Umbilical cord (tissue), 2 donors: ENCODE measurements around the gene KIF9. TPM values are rescaled to one million over a fixed set of nuclear protein-coding genes. Genes with fewer than 3 reads are reported as not detected.
"Not testable (repeated sequence)": the region's sequence is repeated elsewhere in the genome, so short reads cannot be mapped to it uniquely, and the experiment has no call there.

Source experiments
- DNase-seq: peaks from one replicate; pipeline ENCODE4 v3.0.0-alpha.2; 2015; ENCODE audit warnings: low spot score
- total RNA-seq: library from RNA; depleted of rRNA; stranded (reverse); fragments of >200 nt; gene quantifications from one replicate; pipeline ENCODE4 v1.2.3, GENCODE V29; 2014; ENCODE audit warnings: low replicate concordance; ENCODE audit not compliant: insufficient read depth

The KIF9 gene
- total RNA-seq = not detected

GRCh38 chr3:47282424-47283192 lies at the start of gene KIF9, which contains the start of gene KLHL18:
KIF9 (minus strand) TSS chr3:47282799; CDS start chr3:47277374, 5,425 bp downstream.
KLHL18 (plus strand) TSS chr3:47282944; CDS start chr3:47282966, 22 bp downstream.
- peak; percentile 97 for DNase-seq

- peak; percentile 83 for DNase-seq
Measured at GRCh38 chr3:47324278-47324865, 41.8 kb upstream of the KIF9 start.

GRCh38 chr3:47323431-47324277 lies 41.1 kb upstream of the KIF9 start:
- peak; percentile 21 for DNase-seq

GRCh38 chr3:47319956-47320355 lies 37.4 kb upstream of the KIF9 start:
- DNase-seq = no peak

- no peak for DNase-seq
Measured at GRCh38 chr3:47318916-47319315, 36.3 kb upstream of the KIF9 start.

- DNase-seq = not testable (repeated sequence)
Measured at GRCh38 chr3:47316151-47316550, 33.6 kb upstream of the KIF9 start.

- peak; percentile 24 for DNase-seq
Measured at GRCh38 chr3:47315069-47315647, 32.6 kb upstream of the KIF9 start.

GRCh38 chr3:47314056-47314764 lies 31.6 kb upstream of the KIF9 start:
- no peak for DNase-seq

- no peak for DNase-seq
Measured at GRCh38 chr3:47313341-47314055, 30.9 kb upstream of the KIF9 start.

- no peak for DNase-seq
Measured at GRCh38 chr3:47310391-47310790, 27.8 kb upstream of the KIF9 start.

- DNase-seq = not testable (repeated sequence)
Measured at GRCh38 chr3:47309231-47309630, 26.6 kb upstream of the KIF9 start.

GRCh38 chr3:47306022-47306421 lies 23.4 kb upstream of the KIF9 start:
- no peak for DNase-seq

GRCh38 chr3:47301456-47301855 lies 18.9 kb upstream of the KIF9 start:
- DNase-seq = no peak

GRCh38 chr3:47299381-47300318 lies 17.1 kb upstream of the KIF9 start:
- DNase-seq = no peak

GRCh38 chr3:47298439-47298838 lies 15.8 kb upstream of the KIF9 start:
- no peak for DNase-seq

- DNase-seq = peak; percentile 10
Measured at GRCh38 chr3:47296562-47297302, 14.1 kb upstream of the KIF9 start.

- DNase-seq = no peak
Measured at GRCh38 chr3:47295976-47296375, 13.4 kb upstream of the KIF9 start.

GRCh38 chr3:47295322-47295721 lies 12.7 kb upstream of the KIF9 start:
- DNase-seq = no peak

GRCh38 chr3:47294392-47294791 lies 11.8 kb upstream of the KIF9 start:
- DNase-seq = no peak
